Measurements from ENCODE around the gene PDZD2. TPM values are rescaled to one million over a fixed set of nuclear protein-coding genes. Genes with fewer than 3 reads are reported as not detected.

Gene PDZD2
- total RNA-seq, 1 experiment from 2014 or later, result not detected

GRCh38 chr5:31939151-31939550 lies 300.2 kb downstream of the PDZD2 start:
- POLR2A ChIA-PET (ENCODE audit: unreplicated experiment), result no interaction called here
- Histone ChIP-seq H3F3A (ENCODE audit: insufficient read depth, low read depth) (no peaks in the 10 kb centered on the region), H4K20me1 (ENCODE audit: insufficient read depth) (no peaks in the 10 kb centered on the region), H3K9me3 (ENCODE audit: insufficient read depth, low read depth) (0 out of 2 replicates have a peak, but pooled peaks cover 5% of the 10 kb centered on the region), H2AFZ (no peak overlapping the region), H3K27ac (no peak overlapping the region), H3K9me2 (ENCODE audit: insufficient read depth) (no peaks in the 10 kb centered on the region), H3K27me3 (ENCODE audit: insufficient read depth, low read depth) (peaks cover 85% of the 10 kb centered on the region), H3K4me3 (no peak overlapping the region), H3K4me2 (no peak overlapping the region), H3K4me1 (replicated peaks; ENCODE audit: insufficient read depth) (no peaks in the 10 kb centered on the region), H3K36me3 (ENCODE audit: low read depth) (no peaks in the 10 kb centered on the region), H3K79me2 (ENCODE audit: low read depth) (no peaks in the 10 kb centered on the region)
- BruUV-seq (replicated peaks), result no TSS peak
- DNase-seq, result no peak
- TF ChIP-seq EZH2 (IDR thresholded peaks at IDR 0.05; ENCODE audit: low read depth) (no peak), CTCF (conservative IDR thresholded peaks at IDR 0.05) (no peak)
- intact Hi-C loops (cut with micrococcal nuclease; ENCODE audit: unreplicated experiment), result no loop called here
- CTCF ChIA-PET, result no interaction called here

- H3K27ac ChIP-seq, result no peak overlapping the region
- BruUV-seq (replicated peaks), result no TSS peak
These were observed 302.3 kb downstream of the PDZD2 start for GRCh38 chr5:31941151-31941755.

GRCh38 chr5:31942546-31942945 lies 303.6 kb downstream of the PDZD2 start:
- Histone ChIP-seq H4K20me1 (ENCODE audit: insufficient read depth) (no peaks in the 10 kb centered on the region), H3K79me2 (ENCODE audit: low read depth) (no peaks in the 10 kb centered on the region), H3K36me3 (ENCODE audit: low read depth) (no peaks in the 10 kb centered on the region), H3K4me1 (replicated peaks; ENCODE audit: insufficient read depth) (no peaks in the 10 kb centered on the region), H3K4me2 (no peak overlapping the region), H3K9me2 (ENCODE audit: insufficient read depth) (no peaks in the 10 kb centered on the region), H3F3A (ENCODE audit: insufficient read depth, low read depth) (no peaks in the 10 kb centered on the region), H3K9me3 (ENCODE audit: insufficient read depth, low read depth) (0 out of 2 replicates have a peak, but pooled peaks cover 5% of the 10 kb centered on the region), H3K27me3 (ENCODE audit: insufficient read depth, low read depth) (peaks cover 85% of the 10 kb centered on the region), H2AFZ (no peak overlapping the region), H3K4me3 (no peak overlapping the region), H3K27ac (no peak overlapping the region)
- no peak for TF ChIP-seq CTCF (conservative IDR thresholded peaks at IDR 0.05)
- no peak for TF ChIP-seq EZH2 (IDR thresholded peaks at IDR 0.05; ENCODE audit: low read depth)
- POLR2A ChIA-PET (ENCODE audit: unreplicated experiment), result interaction anchor here (0.7 kb wide), 1 partner anchor 185 kb away, joined by 4 read pairs; no protein-coding TSS in a partner anchor
- no peak for DNase-seq
- CTCF ChIA-PET, result no interaction called here
- no TSS peak for BruUV-seq (replicated peaks)
- intact Hi-C loops (cut with micrococcal nuclease; ENCODE audit: unreplicated experiment), result no loop called here

More at GRCh38 chr5:31941151-31941755, 302.3 kb downstream of the PDZD2 start:
- Histone ChIP-seq H3K4me2 (no peak overlapping the region), H3K9me2 (ENCODE audit: insufficient read depth) (no peaks in the 10 kb centered on the region), H3K27me3 (ENCODE audit: insufficient read depth, low read depth) (peaks cover 85% of the 10 kb centered on the region), H3K4me3 (no peak overlapping the region), H3K36me3 (ENCODE audit: low read depth) (no peaks in the 10 kb centered on the region), H3F3A (ENCODE audit: insufficient read depth, low read depth) (no peaks in the 10 kb centered on the region), H3K4me1 (replicated peaks; ENCODE audit: insufficient read depth) (no peaks in the 10 kb centered on the region), H3K9me3 (ENCODE audit: insufficient read depth, low read depth) (0 out of 2 replicates have a peak, but pooled peaks cover 5% of the 10 kb centered on the region), H2AFZ (no peak overlapping the region), H3K79me2 (ENCODE audit: low read depth) (no peaks in the 10 kb centered on the region), H4K20me1 (ENCODE audit: insufficient read depth) (no peaks in the 10 kb centered on the region)
- no peak for TF ChIP-seq CTCF (conservative IDR thresholded peaks at IDR 0.05)
- TF ChIP-seq EZH2 (IDR thresholded peaks at IDR 0.05; ENCODE audit: low read depth), result no peak
- DNase-seq, result no peak
- intact Hi-C loops (cut with micrococcal nuclease; ENCODE audit: unreplicated experiment), result no loop called here
- POLR2A ChIA-PET (ENCODE audit: unreplicated experiment), result no interaction called here
- CTCF ChIA-PET, result no interaction called here

All from PC-9 (cell line).